SK-N-SH (cell line): ENCODE measurements around the gene FOS. TPM values are rescaled to one million over a fixed set of nuclear protein-coding genes. Genes with fewer than 3 reads are reported as not detected.

Experiments
- CTCF ChIA-PET: fragments of 300-600, 350-600 bp; formaldehyde crosslinking; extraction: SDS; loops from one replicate; lab custom pipeline; 2021; lab: Yijun Ruan, JAX
- POLR2A ChIA-PET: fragments of 350-600 bp; sonication (Branson Sonifier 250); formaldehyde crosslinking; extraction: SDS; loops from one replicate; lab custom pipeline; 2020; ENCODE audit warnings: antibody characterized with exemption, inconsistent platforms; lab: Yijun Ruan, JAX
- DNase-seq: peaks from one replicate; pipeline ENCODE4 v3.0.0; 2012
- H2AFZ ChIP-seq: fragments of 200-600 bp; sonication (generic); 2 replicates; pipeline ENCODE4 v1.8.1; 2016; ENCODE audit warnings: antibody characterized with exemption, mild to moderate bottlenecking, low read depth
- H3F3A ChIP-seq: fragments of 200-600 bp; sonication (generic); replicated peaks from 2 replicates; pipeline ENCODE3; 2016; ENCODE audit warnings: antibody characterized with exemption, mild to moderate bottlenecking; ENCODE audit not compliant: insufficient read depth
- H3K27ac ChIP-seq, 2 experiments: fragments of 200-500 bp in 1 of 2; fragments of 200-600 bp in 1 of 2; sonication (Bioruptor generic) in 1 of 2; sonication (generic), shearing (Covaris generic) in 1 of 2; 2 replicates each; pipeline versions ENCODE4 v1.5.1 to v1.6.1; 2014 to 2016; ENCODE audit warnings: low read depth in 2 of 2, inconsistent platforms in 1 of 2, low read length in 1 of 2, mild to moderate bottlenecking in 1 of 2, mixed read lengths in 1 of 2
- H3K27me3 ChIP-seq: fragments of 200-600 bp; sonication (generic), shearing (Covaris generic); 2 replicates; pipeline ENCODE4 v1.6.1; 2016; ENCODE audit warnings: mixed run types; ENCODE audit not compliant: insufficient read depth
- H3K36me3 ChIP-seq, 2 experiments: fragments of 200-500 bp in 1 of 2; fragments of 200-600 bp in 1 of 2; sonication (Bioruptor generic) in 1 of 2; sonication (generic) in 1 of 2; replicated peaks in 1 of 2; 2 replicates each; pipeline versions ENCODE3 to v1.5.1; 2014 to 2016; ENCODE audit warnings: low read length in 1 of 2, mild to moderate bottlenecking in 1 of 2; ENCODE audit not compliant: insufficient read depth in 2 of 2, control insufficient read depth in 1 of 2
- H3K4me1 ChIP-seq, 2 experiments: fragments of 200-500 bp in 1 of 2; fragments of 200-600 bp in 1 of 2; sonication (Bioruptor generic) in 1 of 2; sonication (generic), shearing (Covaris generic) in 1 of 2; 2 replicates each; pipeline versions ENCODE4 v1.5.1 to v1.6.1; 2014 to 2016; ENCODE audit warnings: low read depth in 1 of 2, low read length in 1 of 2, mixed run types in 1 of 2; ENCODE audit not compliant: insufficient read depth in 2 of 2, control insufficient read depth in 1 of 2
- H3K4me2 ChIP-seq: fragments of 200-600 bp; sonication (generic), shearing (Covaris generic); 2 replicates; pipeline ENCODE4 v1.6.1; 2017; ENCODE audit warnings: mixed run types
- H3K4me3 ChIP-seq, 2 experiments: fragments of 200-500 bp in 1 of 2; fragments of 200-600 bp in 1 of 2; sonication (Bioruptor generic) in 1 of 2; sonication (generic), shearing (Covaris generic) in 1 of 2; 2 replicates each; pipeline versions ENCODE4 v1.5.1 to v1.8.1; 2014 to 2016; ENCODE audit warnings: low read depth in 2 of 2, inconsistent platforms in 1 of 2, low read length in 1 of 2, mild to moderate bottlenecking in 1 of 2, mixed read lengths in 1 of 2, moderate library complexity in 1 of 2
- H3K79me2 ChIP-seq: fragments of 200-600 bp; sonication (generic); 2 replicates; pipeline ENCODE4 v1.8.1; 2017; ENCODE audit warnings: mild to moderate bottlenecking; ENCODE audit not compliant: insufficient read depth
- H3K9ac ChIP-seq: fragments of 200-600 bp; sonication (generic); 2 replicates; pipeline ENCODE4 v1.6.1; 2017; ENCODE audit warnings: mixed run types
- H3K9me2 ChIP-seq: fragments of 200-600 bp; sonication (generic); 2 replicates; pipeline ENCODE4 v1.6.1; 2017; ENCODE audit warnings: mixed run types
- H3K9me3 ChIP-seq: fragments of 200-600 bp; sonication (generic); 2 replicates; pipeline ENCODE4 v1.6.1; 2017; ENCODE audit warnings: mixed run types, mild to moderate bottlenecking, moderate library complexity
- H4K20me1 ChIP-seq: fragments of 200-600 bp; sonication (generic); 2 replicates; pipeline ENCODE4 v1.6.1; 2017; ENCODE audit warnings: mild to moderate bottlenecking, mixed run types; ENCODE audit not compliant: insufficient read depth
- ELF1 ChIP-seq: IDR thresholded peaks from 2 replicates; pipeline ENCODE4 v1.4.0; 2012
- EP300 ChIP-seq, 2 experiments: IDR thresholded peaks; 2 replicates each; pipeline versions ENCODE4 v1.4.0 to v1.6.1; 2012; ENCODE audit warnings: borderline replicate concordance in 1 of 2, low read depth in 1 of 2, low read length in 1 of 2
- EZH2phosphoT487 ChIP-seq: fragments of 200-600 bp; sonication (generic); IDR thresholded peaks from 2 replicates; pipeline ENCODE4 v1.6.1; 2017; ENCODE audit warnings: low read depth, mixed run types, mild to moderate bottlenecking, antibody characterized with exemption, moderate library complexity, borderline replicate concordance
- FOSL2 ChIP-seq: IDR thresholded peaks from 2 replicates; pipeline ENCODE4 v1.4.0; 2012; ENCODE audit warnings: low read depth, mild to moderate bottlenecking, moderate library complexity, borderline replicate concordance
- FOXM1 ChIP-seq: IDR thresholded peaks from 2 replicates; pipeline ENCODE4 v1.4.0; 2012; ENCODE audit warnings: low read depth, mild to moderate bottlenecking
- GABPA ChIP-seq: IDR thresholded peaks from 2 replicates; pipeline ENCODE4 v1.4.0; 2012; ENCODE audit warnings: low read depth, mild to moderate bottlenecking
- GATA2 ChIP-seq: sonication (generic); formaldehyde crosslinking; IDR thresholded peaks from 2 replicates; pipeline ENCODE4 v1.5.0; 2020; ENCODE audit warnings: mild to moderate bottlenecking, missing genetic modification reagents
- MXI1 ChIP-seq: IDR thresholded peaks from 2 replicates; pipeline ENCODE4 v1.6.1; 2012; ENCODE audit warnings: mild to moderate bottlenecking, low read depth, low read length, improper control_type of control experiment
- NFIC ChIP-seq: IDR thresholded peaks from 2 replicates; pipeline ENCODE4 v1.4.0; 2012; ENCODE audit warnings: borderline replicate concordance
- PBX3 ChIP-seq: IDR thresholded peaks from 2 replicates; pipeline ENCODE4; 2012
- POLR2AphosphoS5 ChIP-seq: IDR thresholded peaks from 2 replicates; pipeline ENCODE4 v1.6.1; 2012; ENCODE audit warnings: low read depth, low read length
- RAD21 ChIP-seq: IDR thresholded peaks from 2 replicates; pipeline ENCODE4 v1.6.1; 2012; ENCODE audit warnings: mild to moderate bottlenecking, low read length
- RCOR1 ChIP-seq: fragments of 150-350 bp; IDR thresholded peaks from 2 replicates; pipeline ENCODE4 v1.6.1; 2017; ENCODE audit warnings: antibody characterized with exemption, low read length
- RFX5 ChIP-seq: IDR thresholded peaks from 2 replicates; pipeline ENCODE4 v1.6.1; 2012; ENCODE audit warnings: mild to moderate bottlenecking, improper control_type of control experiment, low read length
- RXRA ChIP-seq: IDR thresholded peaks from 2 replicates; pipeline ENCODE4 v1.4.0; 2012; ENCODE audit warnings: low read depth, mild to moderate bottlenecking, borderline replicate concordance
- TAF1 ChIP-seq: IDR thresholded peaks from 2 replicates; pipeline ENCODE4 v1.6.1; 2012; ENCODE audit warnings: low read depth, mild to moderate bottlenecking, low read length, moderate library complexity, borderline replicate concordance
- TCF12 ChIP-seq: IDR thresholded peaks from 2 replicates; pipeline ENCODE4 v1.4.0; 2012
- TEAD4 ChIP-seq: IDR thresholded peaks from 2 replicates; pipeline ENCODE4 v1.4.0; 2012; ENCODE audit warnings: mild to moderate bottlenecking, borderline replicate concordance; ENCODE audit not compliant: insufficient read depth
- USF1 ChIP-seq: IDR thresholded peaks from 2 replicates; pipeline ENCODE4 v1.4.0; 2012; ENCODE audit warnings: low read depth, borderline replicate concordance
- WGBS: methylation state at CpG from one replicate; pipeline ENCODE4 v1.1.6; 2017; ENCODE audit warnings: low lambda C conversion rate; 5-methylcytosine and 5-hydroxymethylcytosine counted together
- polyA plus RNA-seq, 3 experiments: library from polyadenylated mRNA; depleted of rRNA; stranded (reverse); fragments of >200 nt; gene quantifications; 2 replicates each; pipeline ENCODE4 v1.2.3, GENCODE V29; 2012

The FOS gene
- polyA plus RNA-seq, 1 of the 3 experiments (the other 2 are of a cell fraction): 309 TPM

- H3K36me3 ChIP-seq: no peaks in the 10 kb centered on the region
- peaks cover 17 to 20% of the 10 kb centered on the region in 2 experiments; a peak in 3 of 4 replicates for H3K4me1 ChIP-seq
- WGBS: 27% methylated on average over 8 of the region's 8 CpGs
- H3K4me3 ChIP-seq: no peak overlapping the region
- H3K9me3 ChIP-seq: no peaks in the 10 kb centered on the region
- no peak for DNase-seq
- H3K27me3 ChIP-seq: no peaks in the 10 kb centered on the region
- H3K79me2 ChIP-seq: no peaks in the 10 kb centered on the region
- peak overlapping the region; percentile 96 to 98 for H3K27ac ChIP-seq
- peak overlapping the region; percentile 67 for H3K4me2 ChIP-seq
- peak overlapping the region; percentile 86 for H3K9ac ChIP-seq
- H2AFZ ChIP-seq: peak overlapping the region; percentile 31; the same call in 1 of the 2 replicates
- POLR2A ChIA-PET: no interaction called here
- H3K9me2 ChIP-seq: no peaks in the 10 kb centered on the region
- CTCF ChIA-PET: interaction anchor here (1.1 to 1.2 kb wide), 2 partner anchors 12 to 28 kb away, joined by 3 read pairs; no protein-coding TSS in a partner anchor
- H3F3A ChIP-seq: peaks cover 6% of the 10 kb centered on the region
- H4K20me1 ChIP-seq: no peaks in the 10 kb centered on the region
- TF ChIP-seq RCOR1: peak; percentile 47; the same call in 1 of the 2 replicates
- peak; percentile 81 for TF ChIP-seq GATA2 (CRISPR knock-in tag)
- TF ChIP-seq PBX3: peak; percentile 37; the same call in 1 of the 2 replicates
- peak in 1 of 2 experiments; percentile 39; a peak in 1 of 4 replicates for TF ChIP-seq EP300 (IDR thresholded peaks at IDR 0.05; ENCODE audit: borderline replicate concordance in 1 of 2, low read depth in 1 of 2, low read length in 1 of 2)
- no peak for TF ChIP-seq RFX5
Observed at GRCh38 chr14:75260025-75260763, 18.4 kb upstream of the FOS start.

- peaks cover 20 to 22% of the 10 kb centered on the region in 2 experiments; a peak in 3 of 4 replicates for H3K4me1 ChIP-seq
- no peaks in the 10 kb centered on the region for H3K79me2 ChIP-seq
- H3K27ac ChIP-seq: no peak overlapping the region
- no peak for DNase-seq
- 83% methylated on average over 5 of the region's 5 CpGs for whole genome bisulfite sequencing
- no peak overlapping the region for H3K4me3 ChIP-seq
- H3K27me3 ChIP-seq: no peaks in the 10 kb centered on the region
- ChIA-PET POLR2A (no interaction called here), CTCF (no interaction called here)
- no peaks in the 10 kb centered on the region for H3K9me2 ChIP-seq
- no peak overlapping the region for H3K9ac ChIP-seq
- H4K20me1 ChIP-seq: no peaks in the 10 kb centered on the region
- H3K9me3 ChIP-seq: no peaks in the 10 kb centered on the region
- no peak overlapping the region for H3K4me2 ChIP-seq
- H2AFZ ChIP-seq: no peak overlapping the region
- peaks cover 11% of the 10 kb centered on the region for H3F3A ChIP-seq
- no peak for TF ChIP-seq MXI1
- no peak for TF ChIP-seq EZH2phosphoT487
- no peak for TF ChIP-seq POLR2AphosphoS5
- no peak for TF ChIP-seq TCF12
- no peak for TF ChIP-seq RAD21
- no peak for TF ChIP-seq TAF1
- TF ChIP-seq PBX3: no peak
- no peak for TF ChIP-seq NFIC
- TF ChIP-seq GABPA: no peak
- TF ChIP-seq TEAD4: no peak
- no peak for TF ChIP-seq ELF1
- TF ChIP-seq RFX5: no peak
- no peak for TF ChIP-seq USF1
- no peak for TF ChIP-seq FOSL2
- no peak for TF ChIP-seq FOXM1
- no peak for TF ChIP-seq RXRA
- H3K36me3 ChIP-seq: no peaks in the 10 kb centered on the region
Observed at GRCh38 chr14:75261820-75262219, 16.8 kb upstream of the FOS start.
